ENCODE measurements around the gene ATG5.
A peak's percentile ranks its signal among the peaks of the same experiment; 100 is the strongest.
"Not testable (repeated sequence)": the region's sequence is repeated elsewhere in the genome, so short reads cannot be mapped to it uniquely, and the experiment has no call there.

ATG5 gene

GRCh38 chr6:106152476-106152875 lies 173.1 kb downstream of the ATG5 start:
- not testable (repeated sequence) for H3K4ac ChIP-seq (ENCODE audit: low read depth, low read length); H3K27me3 ChIP-seq (ENCODE audit: insufficient read depth, low read length, poor library complexity); DNase-seq; H3K18ac ChIP-seq (ENCODE audit: low read length); H3K4me1 ChIP-seq (ENCODE audit: control insufficient read depth, low read depth, low read length); H3K56ac ChIP-seq (ENCODE audit: low read length); H4K8ac ChIP-seq (ENCODE audit: low read depth, low read length); H2BK5ac ChIP-seq (ENCODE audit: low read length); H4K5ac ChIP-seq (ENCODE audit: low read length); H3K4me3 ChIP-seq (ENCODE audit: low read length); H3K79me1 ChIP-seq (ENCODE audit: low read length); H3K9ac ChIP-seq (ENCODE audit: low read length); H2BK120ac ChIP-seq (ENCODE audit: low read depth, low read length); H3K27ac ChIP-seq (ENCODE audit: low read depth, low read length); H2BK15ac ChIP-seq (replicated peaks; ENCODE audit: low read depth); H2AK5ac ChIP-seq (ENCODE audit: low read length); H3K23ac ChIP-seq (ENCODE audit: low read length); H3K4me2 ChIP-seq (ENCODE audit: low read length); H3K36me3 ChIP-seq (ENCODE audit: control insufficient read depth, insufficient read depth, low read length); H3K79me2 ChIP-seq (ENCODE audit: control insufficient read depth, insufficient read depth, low read length)
- WGBS (ENCODE audit: extremely low coverage, insufficient coverage, low lambda C conversion rate), result no CpG with 5 or more reads among the region's 3 CpGs

- Histone ChIP-seq H2BK15ac (replicated peaks; ENCODE audit: low read depth) (no peak overlapping the region), H3K4me3 (ENCODE audit: low read length) (no peak overlapping the region), H3K4ac (ENCODE audit: low read depth, low read length) (no peak overlapping the region), H3K56ac (ENCODE audit: low read length) (no peak overlapping the region), H3K23ac (ENCODE audit: low read length) (no peak overlapping the region), H2BK5ac (ENCODE audit: low read length) (no peak overlapping the region), H3K9ac (ENCODE audit: low read length) (no peak overlapping the region), H3K36me3 (ENCODE audit: control insufficient read depth, insufficient read depth, low read length) (no peaks in the 10 kb centered on the region), H3K79me1 (ENCODE audit: low read length) (no peaks in the 10 kb centered on the region), H2AK5ac (ENCODE audit: low read length) (no peak overlapping the region), H3K27ac (ENCODE audit: low read depth, low read length) (no peak overlapping the region), H3K4me2 (ENCODE audit: low read length) (no peak overlapping the region), H3K79me2 (ENCODE audit: control insufficient read depth, insufficient read depth, low read length) (no peaks in the 10 kb centered on the region), H3K27me3 (ENCODE audit: insufficient read depth, low read length, poor library complexity) (no peaks in the 10 kb centered on the region), H4K5ac (ENCODE audit: low read length) (no peak overlapping the region), H3K4me1 (ENCODE audit: control insufficient read depth, low read depth, low read length) (peaks cover 4% of the 10 kb centered on the region), H2BK120ac (ENCODE audit: low read depth, low read length) (peak overlapping the region; percentile 23), H4K8ac (ENCODE audit: low read depth, low read length) (no peak overlapping the region), H3K18ac (ENCODE audit: low read length) (no peak overlapping the region)
- no CpG with 5 or more reads among the region's 1 CpG for WGBS (ENCODE audit: extremely low coverage, insufficient coverage, low lambda C conversion rate)
- no peak for DNase-seq
Measured at GRCh38 chr6:106149472-106150069, 176.0 kb downstream of the ATG5 start.

- no CpG with 5 or more reads among the region's 2 CpGs for WGBS (ENCODE audit: extremely low coverage, insufficient coverage, low lambda C conversion rate)
Measured at GRCh38 chr6:106147476-106147875, 178.1 kb downstream of the ATG5 start.

GRCh38 chr6:106146852-106147351 lies 178.7 kb downstream of the ATG5 start:
- Histone ChIP-seq H2BK5ac (ENCODE audit: low read length) (no peak overlapping the region), H3K18ac (ENCODE audit: low read length) (peak overlapping the region; percentile 40), H2BK15ac (replicated peaks; ENCODE audit: low read depth) (no peak overlapping the region), H3K4me1 (ENCODE audit: control insufficient read depth, low read depth, low read length) (no peaks in the 10 kb centered on the region), H3K79me2 (ENCODE audit: control insufficient read depth, insufficient read depth, low read length) (no peaks in the 10 kb centered on the region), H4K5ac (ENCODE audit: low read length) (no peak overlapping the region), H2AK5ac (ENCODE audit: low read length) (no peak overlapping the region), H3K4me3 (ENCODE audit: low read length) (no peak overlapping the region), H3K36me3 (ENCODE audit: control insufficient read depth, insufficient read depth, low read length) (no peaks in the 10 kb centered on the region), H3K79me1 (ENCODE audit: low read length) (no peaks in the 10 kb centered on the region), H2BK120ac (ENCODE audit: low read depth, low read length) (no peak overlapping the region), H3K27me3 (ENCODE audit: insufficient read depth, low read length, poor library complexity) (no peaks in the 10 kb centered on the region), H3K4me2 (ENCODE audit: low read length) (no peak overlapping the region), H3K27ac (ENCODE audit: low read depth, low read length) (no peak overlapping the region), H4K8ac (ENCODE audit: low read depth, low read length) (no peak overlapping the region), H3K56ac (ENCODE audit: low read length) (no peak overlapping the region), H3K23ac (ENCODE audit: low read length) (no peak overlapping the region), H3K4ac (ENCODE audit: low read depth, low read length) (no peak overlapping the region), H3K9ac (ENCODE audit: low read length) (no peak overlapping the region)
- DNase-seq, result no peak
- WGBS (ENCODE audit: extremely low coverage, insufficient coverage, low lambda C conversion rate), result no CpG with 5 or more reads among the region's 2 CpGs

More at GRCh38 chr6:106147476-106147875, 178.1 kb downstream of the ATG5 start:
- Histone ChIP-seq H3K9ac (ENCODE audit: low read length) (no peak overlapping the region), H3K79me2 (ENCODE audit: control insufficient read depth, insufficient read depth, low read length) (no peaks in the 10 kb centered on the region), H3K56ac (ENCODE audit: low read length) (no peak overlapping the region), H3K4ac (ENCODE audit: low read depth, low read length) (no peak overlapping the region), H2AK5ac (ENCODE audit: low read length) (no peak overlapping the region), H3K27ac (ENCODE audit: low read depth, low read length) (no peak overlapping the region), H3K23ac (ENCODE audit: low read length) (no peak overlapping the region), H4K5ac (ENCODE audit: low read length) (no peak overlapping the region), H2BK120ac (ENCODE audit: low read depth, low read length) (no peak overlapping the region), H2BK15ac (replicated peaks; ENCODE audit: low read depth) (no peak overlapping the region), H3K4me3 (ENCODE audit: low read length) (no peak overlapping the region), H3K79me1 (ENCODE audit: low read length) (no peaks in the 10 kb centered on the region), H3K36me3 (ENCODE audit: control insufficient read depth, insufficient read depth, low read length) (no peaks in the 10 kb centered on the region), H2BK5ac (ENCODE audit: low read length) (no peak overlapping the region), H4K8ac (ENCODE audit: low read depth, low read length) (no peak overlapping the region), H3K4me1 (ENCODE audit: control insufficient read depth, low read depth, low read length) (no peaks in the 10 kb centered on the region), H3K18ac (ENCODE audit: low read length) (no peak overlapping the region), H3K4me2 (ENCODE audit: low read length) (no peak overlapping the region), H3K27me3 (ENCODE audit: insufficient read depth, low read length, poor library complexity) (no peaks in the 10 kb centered on the region)
- no peak for DNase-seq

- no peak overlapping the region for H3K23ac ChIP-seq (ENCODE audit: low read length)
- H4K8ac ChIP-seq (ENCODE audit: low read depth, low read length), result no peak overlapping the region
- H4K5ac ChIP-seq (ENCODE audit: low read length), result no peak overlapping the region
- no peaks in the 10 kb centered on the region for H3K4me1 ChIP-seq (ENCODE audit: control insufficient read depth, low read depth, low read length)
- H3K36me3 ChIP-seq (ENCODE audit: control insufficient read depth, insufficient read depth, low read length), result no peaks in the 10 kb centered on the region
- no peak overlapping the region for H3K27ac ChIP-seq (ENCODE audit: low read depth, low read length)
- no peak overlapping the region for H3K9ac ChIP-seq (ENCODE audit: low read length)
- H3K79me1 ChIP-seq (ENCODE audit: low read length), result no peaks in the 10 kb centered on the region
- H3K4me2 ChIP-seq (ENCODE audit: low read length), result no peak overlapping the region
- H3K56ac ChIP-seq (ENCODE audit: low read length), result peak overlapping the region; percentile 10
- H2BK5ac ChIP-seq (ENCODE audit: low read length), result no peak overlapping the region
- H3K4ac ChIP-seq (ENCODE audit: low read depth, low read length), result no peak overlapping the region
- no peaks in the 10 kb centered on the region for H3K79me2 ChIP-seq (ENCODE audit: control insufficient read depth, insufficient read depth, low read length)
- H2BK15ac ChIP-seq (replicated peaks; ENCODE audit: low read depth), result no peak overlapping the region
- no peak overlapping the region for H2BK120ac ChIP-seq (ENCODE audit: low read depth, low read length)
- H3K27me3 ChIP-seq (ENCODE audit: insufficient read depth, low read length, poor library complexity), result no peaks in the 10 kb centered on the region
- peak; percentile 65 for DNase-seq
- H3K18ac ChIP-seq (ENCODE audit: low read length), result no peak overlapping the region
- H2AK5ac ChIP-seq (ENCODE audit: low read length), result no peak overlapping the region
- H3K4me3 ChIP-seq (ENCODE audit: low read length), result no peak overlapping the region
- WGBS (ENCODE audit: extremely low coverage, insufficient coverage, low lambda C conversion rate), result no CpG with 5 or more reads among the region's 7 CpGs
Measured at GRCh38 chr6:106145741-106146227, 179.8 kb downstream of the ATG5 start.

GRCh38 chr6:106145144-106145543 lies 180.4 kb downstream of the ATG5 start:
- no peak overlapping the region for H3K18ac ChIP-seq (ENCODE audit: low read length)
- H3K79me1 ChIP-seq (ENCODE audit: low read length), result no peaks in the 10 kb centered on the region
- no peak overlapping the region for H3K4me3 ChIP-seq (ENCODE audit: low read length)
- no peak overlapping the region for H2BK15ac ChIP-seq (replicated peaks; ENCODE audit: low read depth)
- no peaks in the 10 kb centered on the region for H3K4me1 ChIP-seq (ENCODE audit: control insufficient read depth, low read depth, low read length)
- no peak overlapping the region for H2BK5ac ChIP-seq (ENCODE audit: low read length)
- H3K27me3 ChIP-seq (ENCODE audit: insufficient read depth, low read length, poor library complexity), result no peaks in the 10 kb centered on the region
- no peak overlapping the region for H2AK5ac ChIP-seq (ENCODE audit: low read length)
- H3K36me3 ChIP-seq (ENCODE audit: control insufficient read depth, insufficient read depth, low read length), result no peaks in the 10 kb centered on the region
- H3K4me2 ChIP-seq (ENCODE audit: low read length), result no peak overlapping the region
- H4K5ac ChIP-seq (ENCODE audit: low read length), result no peak overlapping the region
- H4K8ac ChIP-seq (ENCODE audit: low read depth, low read length), result no peak overlapping the region
- no peak overlapping the region for H3K23ac ChIP-seq (ENCODE audit: low read length)
- H2BK120ac ChIP-seq (ENCODE audit: low read depth, low read length), result no peak overlapping the region
- DNase-seq, result no peak
- H3K27ac ChIP-seq (ENCODE audit: low read depth, low read length), result no peak overlapping the region
- no peaks in the 10 kb centered on the region for H3K79me2 ChIP-seq (ENCODE audit: control insufficient read depth, insufficient read depth, low read length)
- no peak overlapping the region for H3K56ac ChIP-seq (ENCODE audit: low read length)
- no CpG with 5 or more reads among the region's 4 CpGs for WGBS (ENCODE audit: extremely low coverage, insufficient coverage, low lambda C conversion rate)
- H3K9ac ChIP-seq (ENCODE audit: low read length), result no peak overlapping the region
- H3K4ac ChIP-seq (ENCODE audit: low read depth, low read length), result no peak overlapping the region
